HuH-7 (cell line): Measurements from ENCODE around the gene MEIOC.
"Not testable (repeated sequence)": the region's sequence is repeated elsewhere in the genome, so short reads cannot be mapped to it uniquely, and the experiment has no call there.

ENCODE experiments used
- DNase-seq: peaks from one replicate; pipeline ENCODE4 v3.0.0; 2011; ENCODE audit warnings: low spot score

MEIOC gene

DNA sequence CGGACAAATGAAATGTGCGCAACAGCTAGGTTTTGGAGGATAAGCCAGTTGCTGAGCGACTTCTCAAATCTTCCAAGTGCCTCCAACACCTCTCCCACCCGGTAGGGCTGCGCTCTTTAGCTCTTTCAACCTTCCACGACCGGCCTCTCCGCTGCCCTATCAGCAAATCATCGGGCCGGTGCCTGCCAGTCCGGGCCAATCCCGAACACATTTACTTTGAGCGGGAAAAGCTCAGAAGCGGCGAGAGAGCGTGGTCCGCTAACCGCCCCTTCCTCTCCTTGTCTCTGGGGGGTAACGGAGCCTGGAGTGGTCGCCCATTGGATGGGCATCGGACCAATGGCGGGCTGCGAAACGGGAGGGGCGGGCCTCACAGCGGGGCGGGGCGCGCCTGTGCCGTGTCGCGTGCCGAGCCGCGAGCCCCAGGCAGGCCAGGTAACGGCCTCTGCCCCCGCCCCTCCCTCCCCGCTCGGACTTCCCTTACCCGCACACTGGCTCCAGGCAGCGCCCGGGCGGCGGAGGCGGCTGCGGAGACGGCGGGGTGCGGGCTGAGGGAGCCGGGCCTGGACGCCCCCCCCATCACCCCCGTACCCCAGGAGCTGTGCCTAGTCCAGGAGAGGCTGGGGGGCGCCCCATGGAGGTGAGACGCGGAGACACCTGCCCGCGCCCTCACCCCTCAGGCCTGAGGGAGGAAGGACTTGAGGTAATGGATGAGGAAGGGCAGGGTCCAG lies at the start of gene MEIOC:
MEIOC (plus strand) TSS at position 486 of the 728 bp plus-strand sequence; CDS start at position 632, 146 bp downstream.
- no peak for DNase-seq

- no peak for DNase-seq
Measured at GRCh38 chr17:44606658-44607057, 49.6 kb upstream of the MEIOC start.

DNA sequence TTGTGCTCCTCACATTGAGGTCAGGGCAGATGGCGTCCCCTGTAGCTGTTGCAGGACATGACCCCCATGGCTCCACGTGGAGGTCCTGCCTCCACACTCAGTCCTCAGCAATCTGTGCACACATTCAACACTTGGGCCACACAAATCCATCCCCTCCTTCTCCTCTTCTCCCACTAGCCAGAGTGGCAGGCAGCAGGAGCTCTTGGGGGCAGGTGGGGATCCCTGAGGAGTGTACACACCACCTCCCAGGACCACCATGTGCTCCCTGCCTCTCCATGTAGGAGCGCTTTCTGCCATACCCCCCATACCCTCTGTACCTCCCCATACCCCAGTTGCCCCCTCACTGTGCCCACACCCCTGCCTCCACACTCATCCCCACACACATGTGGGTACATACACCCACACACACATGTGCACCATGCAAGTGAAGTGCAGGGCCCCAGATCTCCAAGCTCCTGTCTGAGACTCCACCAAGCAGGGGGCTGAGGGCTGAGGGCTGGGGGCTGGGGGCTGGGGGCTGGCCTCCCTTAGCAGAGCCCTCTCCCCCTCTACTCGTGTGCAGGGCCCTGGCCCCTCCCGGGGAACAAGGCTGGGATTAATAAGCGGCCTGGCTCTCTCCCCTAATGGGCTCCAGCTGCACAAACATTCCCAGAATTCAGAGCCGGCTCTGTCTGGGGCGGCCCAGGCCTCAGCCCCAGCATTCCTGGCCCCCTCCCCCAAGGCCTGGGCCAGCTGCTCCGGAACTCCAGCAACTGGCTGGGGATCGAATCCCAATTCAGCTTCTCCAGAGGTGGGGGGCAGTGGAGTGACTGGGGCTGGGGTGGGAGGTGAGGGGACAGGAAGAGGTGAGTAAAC lies 48.2 kb upstream of the MEIOC start:
- no peak for DNase-seq

- DNase-seq = no peak
Measured at GRCh38 chr17:44608727-44609435, 47.4 kb upstream of the MEIOC start.

DNA sequence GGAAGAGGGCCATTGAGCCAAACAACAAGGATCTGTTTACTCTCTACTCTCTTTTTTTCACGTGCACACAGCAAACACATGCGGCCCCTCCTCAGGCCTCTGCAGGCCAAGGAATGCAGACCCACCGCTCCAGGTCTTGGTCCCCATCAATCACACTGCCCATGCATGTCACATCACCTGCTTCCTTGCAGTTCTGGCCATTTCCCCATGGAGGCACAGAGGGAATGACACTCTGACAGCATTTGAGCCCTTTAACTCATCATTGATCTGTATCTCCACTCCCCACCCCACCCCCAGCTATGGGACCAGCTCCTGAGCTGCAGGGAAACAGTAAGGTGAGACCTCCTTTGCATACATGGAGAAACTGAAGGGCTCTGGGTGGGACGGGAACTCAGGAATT lies 45.9 kb upstream of the MEIOC start:
- no peak for DNase-seq

DNA sequence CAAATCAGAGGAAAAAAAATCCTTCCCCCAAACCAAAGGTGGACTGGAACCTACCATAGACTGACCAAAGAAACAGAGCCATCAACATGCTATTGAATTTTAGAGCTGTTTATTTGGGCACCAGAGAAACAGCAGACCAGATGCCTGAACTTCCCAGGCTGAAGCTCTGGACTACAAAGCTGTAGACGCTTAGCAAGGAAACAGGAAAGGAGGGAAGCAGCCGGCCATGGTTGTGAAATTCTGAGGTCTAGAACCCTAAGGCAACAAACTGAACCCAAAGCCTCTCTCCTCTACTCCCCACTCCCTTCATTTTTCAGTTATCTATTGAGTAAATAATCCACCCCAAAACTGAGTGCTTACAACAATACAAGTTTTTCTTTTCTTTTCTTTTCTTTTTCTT lies 45.4 kb upstream of the MEIOC start:
- no peak for DNase-seq

DNA sequence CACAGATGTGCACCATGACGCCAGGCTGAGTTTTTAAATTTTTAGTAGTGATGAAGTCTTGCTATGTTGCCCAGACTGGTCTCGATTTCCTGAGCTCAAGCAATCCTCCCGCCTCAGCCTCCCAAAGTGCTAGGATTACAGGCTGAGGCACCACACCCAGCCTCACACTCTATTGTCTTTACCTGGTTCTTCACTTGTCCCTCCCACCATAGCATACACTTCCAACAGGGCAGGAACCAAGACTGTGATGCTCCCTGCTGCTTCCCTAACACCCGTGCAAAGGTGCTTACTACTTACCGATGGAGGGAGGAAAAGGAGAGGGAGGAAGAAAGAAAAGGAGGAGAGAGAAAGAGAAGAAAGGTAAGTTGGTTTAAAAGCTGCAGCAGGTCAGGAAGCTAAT lies 41.4 kb upstream of the MEIOC start:
- no peak for DNase-seq

DNA sequence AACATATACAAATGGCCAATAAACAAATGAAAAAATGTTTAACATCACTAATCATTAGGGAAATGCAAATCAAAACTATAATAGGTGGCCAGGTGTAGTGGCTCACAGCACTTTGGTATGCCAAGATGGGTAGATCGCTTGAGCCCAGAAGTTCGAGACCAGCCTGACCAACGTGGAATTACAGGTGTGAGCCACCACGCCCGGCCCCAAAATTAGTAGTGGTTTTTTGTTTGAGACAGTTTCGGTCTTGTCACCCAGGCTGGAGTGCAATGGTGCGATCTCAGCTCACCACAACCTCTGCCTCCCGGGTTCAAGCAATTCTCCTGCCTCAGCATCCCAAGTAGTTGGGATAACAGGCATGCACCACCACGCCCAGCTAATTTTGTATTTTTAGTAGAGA lies 37.6 kb upstream of the MEIOC start:
- not testable (repeated sequence) for DNase-seq

DNA sequence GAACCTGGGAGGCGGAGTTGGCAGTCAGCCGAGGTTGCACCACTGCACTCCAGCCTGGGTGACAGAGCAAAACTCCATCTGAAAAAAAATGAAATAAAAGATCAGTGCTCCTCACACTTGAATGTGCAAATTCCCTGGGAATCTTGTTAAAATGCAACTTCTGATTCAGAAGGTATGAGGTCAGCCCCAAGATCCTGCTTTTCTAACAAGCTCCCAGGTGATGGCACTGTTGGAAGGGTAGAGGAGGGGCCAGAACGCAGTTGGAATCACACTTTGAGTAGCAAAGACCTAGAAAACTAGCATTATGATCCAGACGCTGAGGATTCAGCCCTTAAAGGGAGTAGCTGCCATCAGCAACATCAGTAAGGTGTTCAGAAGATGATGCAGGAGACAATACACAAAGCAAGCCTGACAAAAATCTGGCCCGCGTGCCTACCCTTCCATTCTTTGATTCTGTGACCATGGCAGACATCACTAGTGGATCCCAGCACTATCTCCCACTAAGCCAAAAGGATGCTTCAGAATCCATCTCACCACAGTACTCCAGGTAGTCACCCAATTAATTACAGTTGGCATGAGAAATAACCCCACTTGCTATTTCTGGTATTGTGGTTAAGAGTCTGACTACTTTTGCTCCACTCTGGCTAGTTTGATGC lies 33.1 kb upstream of the MEIOC start:
- no peak for DNase-seq

GRCh38 chr17:44627513-44628242 lies 28.6 kb upstream of the MEIOC start:
- no peak for DNase-seq

DNA sequence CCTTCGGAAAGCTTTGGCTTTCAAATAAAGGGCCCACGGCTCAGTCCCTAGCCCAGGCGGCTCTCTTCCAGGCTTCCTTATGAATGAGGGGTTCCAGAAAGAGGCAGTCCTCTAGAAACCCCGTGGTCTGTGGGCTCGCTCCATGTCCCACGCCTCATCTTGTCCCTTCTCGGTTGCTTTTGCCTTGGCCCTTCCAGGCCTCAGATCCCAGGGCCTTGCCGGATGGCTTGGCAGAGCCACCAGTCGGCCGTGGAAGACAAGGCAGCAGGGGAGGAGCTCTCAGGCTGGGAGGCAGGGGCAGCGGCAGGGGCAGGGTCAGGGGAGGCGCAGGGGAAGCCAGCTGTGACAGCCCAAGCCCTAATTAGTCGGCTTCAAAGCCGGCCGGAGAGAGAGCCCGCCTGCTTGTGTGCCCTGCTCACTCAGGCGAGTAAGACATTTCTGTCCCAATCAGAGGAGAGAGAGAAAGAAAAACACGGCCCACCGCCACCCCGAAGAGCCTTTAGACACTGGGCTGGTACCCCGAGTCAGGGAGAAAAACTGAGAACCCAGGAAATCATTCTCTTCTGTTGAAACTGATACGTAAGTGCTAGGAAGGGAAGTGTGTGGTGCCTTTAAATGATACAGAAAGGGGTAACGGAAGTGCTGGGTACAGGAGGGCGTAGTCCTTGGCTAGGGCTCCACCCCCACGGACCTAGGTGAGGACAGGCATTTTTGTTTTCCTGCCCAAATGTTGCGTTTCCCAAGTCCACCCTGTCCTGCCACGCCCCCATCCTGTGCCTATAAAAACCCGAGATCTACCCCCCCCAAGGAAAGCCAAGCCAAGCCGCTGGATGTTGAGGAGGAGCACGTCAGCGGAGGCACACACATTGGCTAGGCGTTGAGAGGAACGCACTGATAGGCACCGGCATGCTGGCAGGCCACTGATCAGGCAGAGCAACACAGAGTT lies 27.8 kb upstream of the MEIOC start:
- no peak for DNase-seq

DNA sequence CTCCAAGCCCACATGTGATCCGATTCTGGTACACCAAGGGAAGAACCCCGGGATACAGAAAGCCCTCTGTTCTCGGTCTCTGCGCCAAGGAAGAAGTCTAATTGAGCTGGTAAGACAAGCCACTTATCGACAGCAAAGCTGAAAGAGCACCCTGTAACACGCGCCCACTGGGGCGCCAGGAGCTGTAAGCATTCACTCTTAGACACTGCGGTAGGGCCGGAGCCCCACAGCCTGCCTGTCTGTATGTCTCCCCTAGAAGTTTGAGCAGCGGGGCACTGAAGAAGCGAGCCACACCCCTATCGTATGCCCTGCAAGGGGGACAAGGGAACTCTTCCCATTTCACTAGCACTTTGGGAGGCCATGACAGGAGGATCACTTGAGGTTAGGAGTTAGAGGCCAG lies 27.0 kb upstream of the MEIOC start:
- no peak for DNase-seq

- no peak for DNase-seq
Measured at GRCh38 chr17:44630703-44631102, 25.6 kb upstream of the MEIOC start.

DNA sequence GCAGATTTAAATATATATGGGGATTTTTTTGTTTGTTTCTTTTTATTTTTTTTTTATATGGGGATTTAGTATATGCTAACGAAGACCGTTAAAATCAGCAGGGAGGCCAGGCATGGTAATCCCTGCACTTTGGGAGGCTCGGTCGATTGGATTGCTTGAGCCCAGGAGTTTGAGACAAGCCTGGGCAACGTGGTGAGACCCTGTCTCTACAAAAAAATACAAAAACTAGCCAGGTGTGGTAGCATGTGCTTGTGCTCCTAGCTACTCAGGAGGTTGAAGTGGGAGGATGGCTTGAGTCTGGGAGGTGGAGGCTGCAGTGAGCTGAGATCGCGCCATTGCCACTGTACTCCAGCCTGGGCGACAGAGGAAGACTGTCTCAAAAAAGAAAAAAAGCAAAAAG lies 22.3 kb upstream of the MEIOC start:
- no peak for DNase-seq

GRCh38 chr17:44634401-44634800 lies 21.9 kb upstream of the MEIOC start:
- DNase-seq = not testable (repeated sequence)

DNA sequence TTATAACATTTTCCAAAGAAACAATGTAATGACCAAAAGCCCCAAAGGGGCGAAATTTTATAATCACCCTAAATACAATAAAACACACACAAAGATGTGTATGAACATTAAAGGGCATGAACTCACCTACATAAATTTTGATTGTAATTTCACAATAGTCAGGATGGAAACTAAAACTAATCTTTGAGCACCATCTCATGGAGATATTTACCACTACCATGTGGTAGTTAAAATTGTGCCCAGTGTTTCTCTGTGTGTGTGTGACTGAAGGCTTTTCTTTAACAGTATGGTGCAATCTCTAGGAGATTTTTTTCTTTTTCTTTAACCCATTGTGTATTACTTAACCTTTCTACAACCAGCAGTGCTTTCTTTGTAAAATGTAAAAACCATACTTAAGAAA lies 19.7 kb upstream of the MEIOC start:
- DNase-seq = no peak

- DNase-seq = no peak
Measured at GRCh38 chr17:44637066-44637465, 19.2 kb upstream of the MEIOC start.

GRCh38 chr17:44642834-44643233 lies 13.4 kb upstream of the MEIOC start:
- DNase-seq = no peak

- DNase-seq = no peak
Measured at GRCh38 chr17:44645341-44645740, 10.9 kb upstream of the MEIOC start.

- no peak for DNase-seq
Measured at GRCh38 chr17:44646280-44646679, 10.0 kb upstream of the MEIOC start.
